ENCODE measurements around the gene SMAD3. TPM values are rescaled to one million over a fixed set of nuclear protein-coding genes. Genes with fewer than 3 reads are reported as not detected.

The SMAD3 gene
- total RNA-seq, 1 donor from 2014 or later, result 12.5 TPM

DNA sequence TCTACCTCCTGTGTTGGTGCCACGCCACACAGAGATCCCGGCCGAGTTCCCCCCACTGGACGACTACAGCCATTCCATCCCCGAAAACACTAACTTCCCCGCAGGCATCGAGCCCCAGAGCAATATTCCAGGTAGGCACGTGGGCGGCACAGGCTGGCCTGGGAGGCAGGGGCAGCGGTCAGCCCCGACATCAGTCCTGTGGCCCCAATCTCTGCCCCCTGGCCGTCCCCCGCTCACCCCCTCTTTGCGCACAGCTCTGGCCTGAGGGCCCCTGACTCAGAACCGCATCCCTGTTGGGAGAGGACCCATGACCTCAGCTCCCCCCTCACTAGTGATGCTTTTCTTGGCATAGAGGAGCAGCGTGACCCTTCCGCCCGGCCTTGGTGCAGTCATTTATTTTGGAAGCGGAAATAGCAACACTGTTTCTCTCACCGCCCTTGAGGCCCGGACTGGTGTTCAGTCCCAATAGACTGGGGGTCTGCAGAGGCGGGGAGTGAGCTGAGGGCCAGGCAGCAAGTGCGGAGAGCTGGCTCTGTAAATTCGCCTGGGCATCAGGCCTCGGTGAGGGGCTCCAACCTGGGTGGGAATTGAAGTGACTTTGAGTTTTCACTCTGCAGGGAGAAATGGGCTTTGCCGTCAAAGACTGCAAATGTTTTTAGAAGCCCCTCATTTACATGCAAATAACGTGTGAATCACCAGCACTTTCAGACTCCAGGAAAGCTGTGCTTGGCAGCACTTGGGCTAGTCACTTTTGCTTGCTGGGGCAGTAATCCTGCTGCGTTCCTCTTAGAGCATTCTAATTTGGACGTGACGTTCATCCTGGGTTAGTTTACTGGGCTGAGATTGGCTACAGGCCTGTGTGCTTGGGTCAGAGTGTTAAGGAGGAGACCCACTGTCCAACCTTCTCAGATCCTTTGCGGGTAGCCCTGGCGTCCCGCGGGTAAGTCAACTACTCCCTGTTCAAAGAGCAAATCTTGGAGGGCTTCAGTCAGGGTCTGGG is 100.2 kb downstream of the SMAD3 start:
- H3F3A ChIP-seq (ENCODE audit: low read depth), result peaks cover 8% of the 10 kb centered on the region
- H2AFZ ChIP-seq (replicated peaks), result no peak overlapping the region
- H3K4me3 ChIP-seq, result no peak overlapping the region
- H3K36me3 ChIP-seq, result no peaks in the 10 kb centered on the region
- H3K4me3 Mint-ChIP-seq, result peak overlapping the region; percentile 63
- H3K27me3 ChIP-seq, result no peaks in the 10 kb centered on the region
- no peak overlapping the region for H3K4me2 ChIP-seq
- H3K9ac ChIP-seq, result no peak overlapping the region
- H3K79me2 ChIP-seq (ENCODE audit: low read depth), result peaks cover 11% of the 10 kb centered on the region
- H3K9me3 ChIP-seq (ENCODE audit: low read depth), result no peaks in the 10 kb centered on the region
- H3K27ac Mint-ChIP-seq, result peak overlapping the region; percentile 85
- peaks cover 31% of the 10 kb centered on the region for H3K36me3 Mint-ChIP-seq
- no peak overlapping the region for H3K27ac ChIP-seq
- H3K27me3 Mint-ChIP-seq (ENCODE audit: insufficient read depth, low read depth), result peaks cover 7% of the 10 kb centered on the region
- peak; percentile 44 for DNase-seq (ENCODE audit: low spot score)
- TF ChIP-seq EZH2phosphoT487 (IDR thresholded peaks at IDR 0.05) (no peak), EZH2 (IDR thresholded peaks at IDR 0.05) (no peak), CTCF (IDR thresholded peaks at IDR 0.05) (no peak)
- H3K4me1 Mint-ChIP-seq, result peaks cover 51% of the 10 kb centered on the region
- H3K9me3 Mint-ChIP-seq, result no peaks in the 10 kb centered on the region
- peaks cover 18% of the 10 kb centered on the region for H3K4me1 ChIP-seq
- H4K20me1 ChIP-seq (ENCODE audit: low read depth), result peaks cover 26% of the 10 kb centered on the region

GRCh38 chr15:67166280-67167009 is 101.0 kb downstream of the SMAD3 start:
- H4K20me1 ChIP-seq (ENCODE audit: low read depth), result peaks cover 26% of the 10 kb centered on the region
- H3K4me3 Mint-ChIP-seq, result peak overlapping the region; percentile 63
- no peaks in the 10 kb centered on the region for H3K9me3 ChIP-seq (ENCODE audit: low read depth)
- no peak for DNase-seq (ENCODE audit: low spot score)
- peaks cover 7% of the 10 kb centered on the region for H3K27me3 Mint-ChIP-seq (ENCODE audit: insufficient read depth, low read depth)
- peak overlapping the region; percentile 85 for H3K27ac Mint-ChIP-seq
- H3K36me3 Mint-ChIP-seq, result peaks cover 37% of the 10 kb centered on the region
- H3K36me3 ChIP-seq, result no peaks in the 10 kb centered on the region
- H3K4me3 ChIP-seq, result no peak overlapping the region
- peaks cover 8% of the 10 kb centered on the region for H3F3A ChIP-seq (ENCODE audit: low read depth)
- TF ChIP-seq EZH2phosphoT487 (IDR thresholded peaks at IDR 0.05), result no peak
- no peak for TF ChIP-seq EZH2 (IDR thresholded peaks at IDR 0.05)
- TF ChIP-seq CTCF (IDR thresholded peaks at IDR 0.05), result no peak
- H3K4me1 Mint-ChIP-seq, result peaks cover 47% of the 10 kb centered on the region
- H3K27ac ChIP-seq, result no peak overlapping the region
- H3K4me1 ChIP-seq, result peaks cover 18% of the 10 kb centered on the region
- peaks cover 6% of the 10 kb centered on the region for H3K79me2 ChIP-seq (ENCODE audit: low read depth)
- no peak overlapping the region for H3K9ac ChIP-seq
- no peak overlapping the region for H2AFZ ChIP-seq (replicated peaks)
- no peaks in the 10 kb centered on the region for H3K9me3 Mint-ChIP-seq
- H3K4me2 ChIP-seq, result no peak overlapping the region
- no peaks in the 10 kb centered on the region for H3K27me3 ChIP-seq

- H3K36me3 Mint-ChIP-seq, result peaks cover 40% of the 10 kb centered on the region
- TF ChIP-seq CTCF (IDR thresholded peaks at IDR 0.05) (no peak), EZH2phosphoT487 (IDR thresholded peaks at IDR 0.05) (no peak), EZH2 (IDR thresholded peaks at IDR 0.05) (no peak)
- H3K4me2 ChIP-seq, result no peak overlapping the region
- peaks cover 8% of the 10 kb centered on the region for H3F3A ChIP-seq (ENCODE audit: low read depth)
- H3K4me3 Mint-ChIP-seq, result peak overlapping the region; percentile 53
- no peaks in the 10 kb centered on the region for H3K9me3 Mint-ChIP-seq
- no peak overlapping the region for H3K27ac Mint-ChIP-seq
- no peaks in the 10 kb centered on the region for H3K27me3 ChIP-seq
- H3K4me1 ChIP-seq, result peaks cover 13% of the 10 kb centered on the region
- no peak overlapping the region for H3K27ac ChIP-seq
- H3K27me3 Mint-ChIP-seq (ENCODE audit: insufficient read depth, low read depth), result peaks cover 7% of the 10 kb centered on the region
- no peak overlapping the region for H3K9ac ChIP-seq
- no peak overlapping the region for H3K4me3 ChIP-seq
- H3K9me3 ChIP-seq (ENCODE audit: low read depth), result no peaks in the 10 kb centered on the region
- H4K20me1 ChIP-seq (ENCODE audit: low read depth), result peaks cover 26% of the 10 kb centered on the region
- no peak overlapping the region for H2AFZ ChIP-seq (replicated peaks)
- H3K79me2 ChIP-seq (ENCODE audit: low read depth), result no peaks in the 10 kb centered on the region
- peaks cover 42% of the 10 kb centered on the region for H3K4me1 Mint-ChIP-seq
- DNase-seq (ENCODE audit: low spot score), result no peak
- no peaks in the 10 kb centered on the region for H3K36me3 ChIP-seq
Observed at GRCh38 chr15:67167091-67167490, 101.7 kb downstream of the SMAD3 start.
